Panc1 (cell line): ENCODE measurements around the gene AKAP9. TPM values are rescaled to one million over a fixed set of nuclear protein-coding genes. Genes with fewer than 3 reads are reported as not detected.

Experiments used
- ATAC-seq: fragments of 200-7000 bp; cut with Tn5 transposase; 2 replicates; pipeline ENCODE4 v1.9.1; 2020; ENCODE audit warnings: mild to moderate bottlenecking, moderate library complexity
- Bru-seq: library from RNA; stranded (reverse); fragments of 400-500 nt; gene quantifications from one replicate; lab custom pipeline; 2021; lab: Mats Ljungman, UMichigan
- BruChase-seq, 2 experiments: library from RNA; stranded (reverse); fragments of 400-500 nt; gene quantifications; one replicate each; lab custom pipeline; 2021; lab: Mats Ljungman, UMichigan
- BruUV-seq: library from RNA; stranded (reverse); fragments of 400-500 nt; replicated peaks from 2 replicates; lab custom pipeline; 2021; lab: Mats Ljungman, UMichigan
- CTCF ChIA-PET: fragments of 300-600 bp; sonication (Branson Sonifier 250); formaldehyde crosslinking; loops from one replicate; lab custom pipeline; 2022; ENCODE audit warnings: antibody characterized with exemption; lab: Charles Lee
- POLR2A ChIA-PET: fragments of 300-600 bp; sonication (Branson Sonifier 250); formaldehyde crosslinking; loops from one replicate; lab custom pipeline; 2022; ENCODE audit warnings: antibody characterized with exemption; lab: Charles Lee
- DNase-seq: peaks from one replicate; pipeline ENCODE4 v3.0.0-alpha.2; 2010; ENCODE audit warnings: low read depth, low spot score
- H3K27ac ChIP-seq: 2 replicates; pipeline ENCODE4 v1.5.1; 2011; ENCODE audit warnings: mild to moderate bottlenecking, low read length, inconsistent platforms
- H3K27me3 ChIP-seq: fragments of 200-500 bp; sonication (Bioruptor generic); 2 replicates; pipeline ENCODE4 v1.6.0; 2014; ENCODE audit warnings: low read length, inconsistent platforms; ENCODE audit not compliant: control insufficient read depth, insufficient read depth
- H3K36me3 ChIP-seq: fragments of 200-500 bp; sonication (Bioruptor generic); 2 replicates; pipeline ENCODE4 v1.5.1; 2014; ENCODE audit warnings: inconsistent platforms, mild to moderate bottlenecking, low read length, moderate library complexity; ENCODE audit not compliant: control insufficient read depth, insufficient read depth
- H3K4me1 ChIP-seq: 2 replicates; pipeline ENCODE4 v1.5.1; 2011; ENCODE audit warnings: inconsistent platforms, mild to moderate bottlenecking, low read length, moderate library complexity; ENCODE audit not compliant: control insufficient read depth, insufficient read depth
- H3K4me3 ChIP-seq, 2 experiments: 2 replicates each; pipeline ENCODE4 v1.5.1; 2011 to 2012; ENCODE audit warnings: low read depth in 2 of 2, low read length in 2 of 2, mild to moderate bottlenecking in 2 of 2, inconsistent platforms in 1 of 2, moderate library complexity in 1 of 2
- H3K9me3 ChIP-seq: fragments of 200-500 bp; sonication (Bioruptor generic); 2 replicates; pipeline ENCODE4 v1.5.1; 2014; ENCODE audit warnings: low read depth, mild to moderate bottlenecking, inconsistent platforms, low read length, moderate library complexity; ENCODE audit not compliant: control insufficient read depth, insufficient read depth
- POLR2AphosphoS5 ChIP-seq: IDR thresholded peaks from 2 replicates; pipeline ENCODE4 v1.6.1; 2012; ENCODE audit warnings: mild to moderate bottlenecking, low read depth, low read length, moderate library complexity
- REST ChIP-seq, 2 experiments: IDR thresholded peaks; 2 replicates each; pipeline ENCODE4 v1.6.1; 2011 to 2012; ENCODE audit warnings: low read depth in 2 of 2, control low read depth in 1 of 2, low read length in 1 of 2, mild to moderate bottlenecking in 1 of 2, moderate library complexity in 1 of 2; ENCODE audit not compliant: insufficient read depth in 1 of 2
- SIN3A ChIP-seq: IDR thresholded peaks from 2 replicates; pipeline ENCODE4 v1.6.1; 2012; ENCODE audit warnings: low read depth, mild to moderate bottlenecking, low read length, moderate library complexity, borderline replicate concordance; ENCODE audit not compliant: insufficient read depth
- TCF7L2 ChIP-seq: IDR thresholded peaks from 2 replicates; pipeline ENCODE4 v1.6.1; 2011; ENCODE audit warnings: mild to moderate bottlenecking, low read depth, low read length, inconsistent platforms
- in situ Hi-C: cut with HindIII; loops from 2 replicates; pipeline ENCODE4 v1.10.0; 2016; ENCODE audit warnings: low sequenced_read_pairs, low pct_unique_long_range_greater_than_20kb
- intact Hi-C: fragments of 100-400 bp; cut with micrococcal nuclease; formaldehyde crosslinking; loops from one replicate; pipeline ENCODE4 v1.10.0; 2022; ENCODE audit not compliant: unreplicated experiment
- long read RNA-seq: library from polyadenylated mRNA; unstranded; transcript quantifications from one replicate; pipeline ENCODE4 v2.0.0, GENCODE V29; 2021; ENCODE audit not compliant: unreplicated experiment
- polyA plus RNA-seq: library from polyadenylated mRNA; unstranded; fragments of >200 nt; gene quantifications from one replicate; pipeline ENCODE4 v1.2.1, GENCODE V29; 2012; ENCODE audit warnings: missing spikeins; ENCODE audit not compliant: insufficient read length
- total RNA-seq: library from RNA; stranded (reverse); gene quantifications from one replicate; pipeline ENCODE4 v1.2.1, GENCODE V29; 2021; ENCODE audit not compliant: unreplicated experiment
- TF ChIP-seq, protein P1 (sequence below): fragments of 450-650 bp; IDR thresholded peaks from 2 replicates; pipeline ENCODE4 v1.5.1; 2017; ENCODE audit warnings: mild to moderate bottlenecking

AKAP9 gene
- 31.6 TPM for total RNA-seq
- 12.4 TPM for polyA plus RNA-seq
- Bru-seq, nascent RNA = percentile 74 among the genes with signal in this experiment
- BruChase-seq, experiment 1, labeled RNA remaining after a 2-hour chase = percentile 68 among the genes with signal in this experiment
- percentile 75 among the genes with signal in this experiment for BruChase-seq, experiment 2, labeled RNA remaining after a 6-hour chase
- long read RNA-seq, transcript AKAP9-205 (7 exons, 1,356 nt) = major isoform, 10 of 35 reads
- long read RNA-seq, partial matches to known transcripts = 18 of 35 reads
- long read RNA-seq, other reads (novel, unspliced or antisense) = 7 of 35 reads

DNA sequence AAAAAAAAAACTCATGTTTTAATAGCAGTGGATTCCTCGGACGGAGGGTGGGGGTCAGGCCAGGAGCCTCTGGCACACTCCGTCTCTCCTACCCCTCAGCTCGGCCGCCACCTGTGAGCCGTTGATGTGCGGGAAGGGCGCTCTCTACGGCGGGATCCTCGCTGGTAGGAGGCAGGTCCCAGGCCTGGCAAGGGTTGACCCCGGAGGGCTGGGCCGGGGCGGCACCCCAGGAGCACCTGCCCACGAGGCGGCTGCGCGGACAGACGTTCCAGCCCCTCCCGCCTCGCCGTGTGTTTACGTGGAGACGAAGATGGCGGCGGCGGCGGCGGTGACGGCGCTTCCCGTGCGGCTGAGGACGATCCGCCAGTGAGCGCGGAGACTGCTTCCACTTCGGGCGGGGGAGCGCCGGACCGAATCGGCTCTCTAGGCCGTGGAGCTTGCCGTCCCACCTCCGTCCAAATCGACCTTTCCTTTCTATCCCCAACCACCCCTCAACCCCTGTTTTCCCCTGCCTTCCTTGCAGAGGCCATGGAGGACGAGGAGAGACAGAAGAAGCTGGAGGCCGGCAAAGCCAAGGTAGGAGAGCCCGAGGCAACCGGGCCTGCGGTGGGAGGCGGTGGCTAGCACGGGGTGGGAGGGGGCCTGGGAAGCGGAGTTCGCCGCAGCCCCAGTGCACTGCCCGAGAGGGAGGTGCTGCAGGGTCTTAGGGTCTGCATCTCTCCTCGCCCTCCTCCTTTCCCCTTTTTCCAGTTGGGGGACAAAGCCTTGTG, at the start of gene AKAP9:
Gene AKAP9, plus strand, starts transcription at position 291 of the 770 bp plus-strand sequence. Its CDS starts 238 bp downstream, at position 529.
- no peaks in the 10 kb centered on the region; the same call in 1 of the 2 replicates for H3K36me3 ChIP-seq
- no peaks in the 10 kb centered on the region for H3K27me3 ChIP-seq
- peak within 1 kb of the TSS; percentile 90 for H3K27ac ChIP-seq
- BruUV-seq = no TSS peak
- H3K4me1 ChIP-seq = peaks cover 11% of the 10 kb centered on the region
- peak; percentile 69; the same call in 1 of the 2 replicates for TF ChIP-seq POLR2AphosphoS5
- TF ChIP-seq REST (IDR thresholded peaks at IDR 0.05; ENCODE audit: insufficient read depth in 1 of 2, low read depth in 2 of 2, low read length in 1 of 2) = no peak
- TF ChIP-seq SIN3A = peak; percentile 90; the same call in 1 of the 2 replicates
- no peaks in the 10 kb centered on the region for H3K9me3 ChIP-seq
- intact Hi-C loops (no loop called here), in situ Hi-C loops (no loop called here)
- no peak for DNase-seq
- H3K4me3 ChIP-seq = peak within 1 kb of the TSS; percentile 86 to 88
- ChIA-PET CTCF (interaction anchor here (0.6 to 0.7 kb wide), 2 partner anchors 55 to 76 kb away, joined by 3 to 5 read pairs; no protein-coding TSS in a partner anchor), POLR2A (interaction anchor here (0.6 to 0.7 kb wide), 3 partner anchors 61 to 1212 kb away, joined by 3 to 4 read pairs (median 3); no protein-coding TSS in a partner anchor)
- peak; percentile 99 for ATAC-seq

DNA sequence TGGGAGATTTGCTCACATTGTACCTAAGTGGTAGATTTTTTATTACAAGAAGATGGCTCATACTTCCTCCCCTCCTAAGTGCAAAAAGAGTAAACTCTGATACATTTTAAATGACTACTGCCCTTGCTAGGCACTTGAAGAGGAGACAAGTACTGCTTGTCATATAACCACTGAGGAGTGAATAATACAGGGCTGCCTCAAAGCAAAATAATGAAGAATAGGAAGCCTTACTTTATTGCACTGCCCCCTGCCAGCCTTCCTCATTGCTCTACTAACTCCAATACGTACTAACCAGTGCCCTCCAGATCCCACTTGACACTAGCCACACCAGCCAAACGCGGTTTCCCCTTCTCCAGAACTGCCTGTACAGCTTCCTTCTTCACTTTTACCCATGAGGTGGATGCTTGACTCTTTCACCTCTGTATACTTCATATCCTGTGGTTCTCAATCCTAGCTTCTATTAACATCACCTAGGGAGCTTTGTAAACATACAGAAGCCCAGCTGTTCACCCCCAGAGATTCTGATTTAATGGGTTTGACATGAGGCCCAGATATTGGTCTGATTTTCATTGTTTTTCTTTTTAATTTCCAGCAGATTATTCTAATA, 48.5 kb upstream of the AKAP9 start:
- H3K27ac ChIP-seq = no peak overlapping the region
- peaks cover 3% of the 10 kb centered on the region; the same call in 1 of the 2 replicates for H3K27me3 ChIP-seq
- no TSS peak for BruUV-seq
- ATAC-seq = no peak
- TF ChIP-seq SIN3A (no peak), TCF7L2 (no peak), POLR2AphosphoS5 (no peak), REST (IDR thresholded peaks at IDR 0.05; ENCODE audit: insufficient read depth in 1 of 2, low read depth in 2 of 2, low read length in 1 of 2) (no peak)
- TF ChIP-seq, protein P1, sequence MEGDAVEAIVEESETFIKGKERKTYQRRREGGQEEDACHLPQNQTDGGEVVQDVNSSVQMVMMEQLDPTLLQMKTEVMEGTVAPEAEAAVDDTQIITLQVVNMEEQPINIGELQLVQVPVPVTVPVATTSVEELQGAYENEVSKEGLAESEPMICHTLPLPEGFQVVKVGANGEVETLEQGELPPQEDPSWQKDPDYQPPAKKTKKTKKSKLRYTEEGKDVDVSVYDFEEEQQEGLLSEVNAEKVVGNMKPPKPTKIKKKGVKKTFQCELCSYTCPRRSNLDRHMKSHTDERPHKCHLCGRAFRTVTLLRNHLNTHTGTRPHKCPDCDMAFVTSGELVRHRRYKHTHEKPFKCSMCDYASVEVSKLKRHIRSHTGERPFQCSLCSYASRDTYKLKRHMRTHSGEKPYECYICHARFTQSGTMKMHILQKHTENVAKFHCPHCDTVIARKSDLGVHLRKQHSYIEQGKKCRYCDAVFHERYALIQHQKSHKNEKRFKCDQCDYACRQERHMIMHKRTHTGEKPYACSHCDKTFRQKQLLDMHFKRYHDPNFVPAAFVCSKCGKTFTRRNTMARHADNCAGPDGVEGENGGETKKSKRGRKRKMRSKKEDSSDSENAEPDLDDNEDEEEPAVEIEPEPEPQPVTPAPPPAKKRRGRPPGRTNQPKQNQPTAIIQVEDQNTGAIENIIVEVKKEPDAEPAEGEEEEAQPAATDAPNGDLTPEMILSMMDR = no peak
- H3K4me3 ChIP-seq = no peak overlapping the region
- in situ Hi-C loops (no loop called here), intact Hi-C loops (no loop called here)
- H3K4me1 ChIP-seq = no peaks in the 10 kb centered on the region
- ChIA-PET POLR2A (no interaction called here), CTCF (interaction anchor here (0.6 kb wide), 1 partner anchor 285 kb away, joined by 3 read pairs; no protein-coding TSS in a partner anchor)
- no peaks in the 10 kb centered on the region for H3K9me3 ChIP-seq
- DNase-seq = no peak
- no peaks in the 10 kb centered on the region for H3K36me3 ChIP-seq
